ENCODE measurements around the gene ZNF316. TPM values are rescaled to one million over a fixed set of nuclear protein-coding genes. Genes with fewer than 3 reads are reported as not detected.

ZNF316 gene
- total and polyA plus RNA-seq, 2 experiments from 2014 or later, result 1.1 to 17.4 TPM

DNA sequence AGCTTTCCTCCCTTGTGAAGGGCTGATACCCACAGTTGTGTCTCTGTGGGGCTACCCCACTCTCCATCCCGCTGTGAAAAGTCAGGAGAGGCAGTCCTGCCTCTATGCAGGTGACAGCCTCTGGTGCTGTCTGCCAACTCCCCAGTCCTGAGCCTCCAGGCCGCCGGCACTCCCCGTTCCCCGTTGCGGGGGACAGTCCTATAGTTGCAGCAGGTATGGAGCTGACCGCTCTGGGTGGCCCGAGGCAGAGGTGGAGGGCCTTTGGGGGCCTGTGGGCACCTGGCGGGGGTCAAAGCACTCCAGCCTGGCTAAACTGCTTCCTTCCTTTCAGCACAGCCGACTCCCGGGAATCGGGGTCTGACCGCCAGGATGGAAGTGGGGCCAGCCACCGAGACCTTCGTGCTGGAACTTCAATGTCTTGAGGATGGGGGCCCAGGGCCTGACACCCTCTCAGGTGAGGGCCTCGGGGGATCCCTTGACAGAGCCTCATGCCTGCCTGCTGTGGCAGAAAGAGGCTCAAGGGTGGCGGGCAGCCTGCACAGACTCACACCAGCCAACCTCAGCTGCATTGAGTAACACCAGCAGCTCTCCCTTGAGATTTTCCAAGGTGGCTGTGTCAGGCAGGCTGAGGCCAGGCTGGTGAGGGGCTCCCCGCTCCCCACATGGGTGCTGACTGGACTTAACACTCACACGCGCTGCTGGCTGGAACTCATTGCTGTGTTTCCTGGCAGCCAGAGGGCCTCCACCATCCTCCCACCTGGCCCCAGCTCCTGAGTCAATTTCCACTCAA is 20.1 kb upstream of the ZNF316 start (continued):
- TF ChIP-seq, protein P1, sequence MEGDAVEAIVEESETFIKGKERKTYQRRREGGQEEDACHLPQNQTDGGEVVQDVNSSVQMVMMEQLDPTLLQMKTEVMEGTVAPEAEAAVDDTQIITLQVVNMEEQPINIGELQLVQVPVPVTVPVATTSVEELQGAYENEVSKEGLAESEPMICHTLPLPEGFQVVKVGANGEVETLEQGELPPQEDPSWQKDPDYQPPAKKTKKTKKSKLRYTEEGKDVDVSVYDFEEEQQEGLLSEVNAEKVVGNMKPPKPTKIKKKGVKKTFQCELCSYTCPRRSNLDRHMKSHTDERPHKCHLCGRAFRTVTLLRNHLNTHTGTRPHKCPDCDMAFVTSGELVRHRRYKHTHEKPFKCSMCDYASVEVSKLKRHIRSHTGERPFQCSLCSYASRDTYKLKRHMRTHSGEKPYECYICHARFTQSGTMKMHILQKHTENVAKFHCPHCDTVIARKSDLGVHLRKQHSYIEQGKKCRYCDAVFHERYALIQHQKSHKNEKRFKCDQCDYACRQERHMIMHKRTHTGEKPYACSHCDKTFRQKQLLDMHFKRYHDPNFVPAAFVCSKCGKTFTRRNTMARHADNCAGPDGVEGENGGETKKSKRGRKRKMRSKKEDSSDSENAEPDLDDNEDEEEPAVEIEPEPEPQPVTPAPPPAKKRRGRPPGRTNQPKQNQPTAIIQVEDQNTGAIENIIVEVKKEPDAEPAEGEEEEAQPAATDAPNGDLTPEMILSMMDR (conservative IDR thresholded peaks at IDR 0.05; ENCODE audit: low read depth in 2 of 2), result no peak
- TF ChIP-seq STAT1 (IDR thresholded peaks at IDR 0.05; ENCODE audit: unreplicated experiment), result no peak
- TF ChIP-seq REST (IDR thresholded peaks at IDR 0.05; ENCODE audit: unreplicated experiment), result no peak

- Histone ChIP-seq H3K4me3 (no peak overlapping the region), H3K36me3 (ENCODE audit: insufficient read depth) (no peaks in the 10 kb centered on the region), H3K9me2 (ENCODE audit: insufficient read depth) (no peaks in the 10 kb centered on the region), H3K79me2 (replicated peaks; ENCODE audit: insufficient read depth) (no peaks in the 10 kb centered on the region), H2AFZ (no peak overlapping the region), H4K20me1 (replicated peaks; ENCODE audit: insufficient read depth) (no peaks in the 10 kb centered on the region), H3K4me1 (ENCODE audit: insufficient read depth) (peaks cover 11% of the 10 kb centered on the region), H3F3A (replicated peaks; ENCODE audit: low read depth) (no peaks in the 10 kb centered on the region), H3K4me2 (no peak overlapping the region), H3K27ac (ENCODE audit: low read depth) (no peak overlapping the region), H3K27me3 (ENCODE audit: insufficient read depth) (no peaks in the 10 kb centered on the region)
- H3K4me1 Mint-ChIP-seq, result peaks cover 11% of the 10 kb centered on the region
- ATAC-seq (no peak), DNase-seq (ENCODE audit: low spot score) (no peak)
- no peak overlapping the region for H3K4me3 Mint-ChIP-seq
- H3K27me3 Mint-ChIP-seq (ENCODE audit: insufficient read depth, low read depth, poor library complexity), result peaks cover 19% of the 10 kb centered on the region
- H3K36me3 Mint-ChIP-seq (ENCODE audit: low read depth), result peaks cover 29% of the 10 kb centered on the region
- no peak overlapping the region for H3K27ac Mint-ChIP-seq
- H3K9me3 Mint-ChIP-seq, result peaks cover 5% of the 10 kb centered on the region; the same call in 2 of the 3 replicates
- no peak for TF ChIP-seq STAT1 (IDR thresholded peaks at IDR 0.05; ENCODE audit: unreplicated experiment)
Observed at GRCh38 chr7:6618621-6619020, 18.5 kb upstream of the ZNF316 start.

GRCh38 chr7:6619961-6620360 is 17.2 kb upstream of the ZNF316 start:
- no peak overlapping the region for H3K4me2 ChIP-seq
- H3K27ac ChIP-seq (ENCODE audit: low read depth), result no peak overlapping the region
- H3K4me1 ChIP-seq (ENCODE audit: insufficient read depth), result no peaks in the 10 kb centered on the region
- H3K27me3 ChIP-seq (ENCODE audit: insufficient read depth), result no peaks in the 10 kb centered on the region
- Mint-ChIP-seq H3K4me3 (no peak overlapping the region), H3K9me3 (peaks cover 5% of the 10 kb centered on the region; the same call in 2 of the 3 replicates), H3K27me3 (ENCODE audit: insufficient read depth, low read depth, poor library complexity) (peaks cover 8% of the 10 kb centered on the region), H3K27ac (no peak overlapping the region), H3K4me1 (peaks cover 3% of the 10 kb centered on the region; the same call in 1 of the 3 replicates), H3K36me3 (ENCODE audit: low read depth) (peaks cover 31% of the 10 kb centered on the region)
- ATAC-seq, result no peak
- no peak overlapping the region for H3K4me3 ChIP-seq
- H3K79me2 ChIP-seq (replicated peaks; ENCODE audit: insufficient read depth), result no peaks in the 10 kb centered on the region
- H4K20me1 ChIP-seq (replicated peaks; ENCODE audit: insufficient read depth), result no peaks in the 10 kb centered on the region
- no peaks in the 10 kb centered on the region for H3K36me3 ChIP-seq (ENCODE audit: insufficient read depth)
- TF ChIP-seq REST (IDR thresholded peaks at IDR 0.05; ENCODE audit: unreplicated experiment) (no peak), EZH2phosphoT487 (IDR thresholded peaks at IDR 0.05; ENCODE audit: unreplicated experiment) (no peak), POLR2AphosphoS5 (IDR thresholded peaks at IDR 0.05; ENCODE audit: low read depth) (no peak), CREB1 (CRISPR knock-in tag; IDR thresholded peaks at IDR 0.05; ENCODE audit: low read depth) (no peak), ZNF114 (CRISPR knock-in tag; IDR thresholded peaks at IDR 0.05) (no peak), ZNF331 (CRISPR knock-in tag; IDR thresholded peaks at IDR 0.05; ENCODE audit: low read depth) (no peak), NANOG (IDR thresholded peaks at IDR 0.05; ENCODE audit: borderline replicate concordance) (no peak), JUNB (IDR thresholded peaks at IDR 0.05; ENCODE audit: unreplicated experiment) (no peak), EZH2 (IDR thresholded peaks at IDR 0.05; ENCODE audit: low read depth, unreplicated experiment) (no peak)
- TF ChIP-seq, protein P2, sequence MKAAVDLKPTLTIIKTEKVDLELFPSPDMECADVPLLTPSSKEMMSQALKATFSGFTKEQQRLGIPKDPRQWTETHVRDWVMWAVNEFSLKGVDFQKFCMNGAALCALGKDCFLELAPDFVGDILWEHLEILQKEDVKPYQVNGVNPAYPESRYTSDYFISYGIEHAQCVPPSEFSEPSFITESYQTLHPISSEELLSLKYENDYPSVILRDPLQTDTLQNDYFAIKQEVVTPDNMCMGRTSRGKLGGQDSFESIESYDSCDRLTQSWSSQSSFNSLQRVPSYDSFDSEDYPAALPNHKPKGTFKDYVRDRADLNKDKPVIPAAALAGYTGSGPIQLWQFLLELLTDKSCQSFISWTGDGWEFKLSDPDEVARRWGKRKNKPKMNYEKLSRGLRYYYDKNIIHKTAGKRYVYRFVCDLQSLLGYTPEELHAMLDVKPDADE (IDR thresholded peaks at IDR 0.05), result no peak
- no peaks in the 10 kb centered on the region for H3K9me2 ChIP-seq (ENCODE audit: insufficient read depth)
- H2AFZ ChIP-seq, result no peak overlapping the region
- no peaks in the 10 kb centered on the region for H3F3A ChIP-seq (replicated peaks; ENCODE audit: low read depth)
- DNase-seq (ENCODE audit: low spot score), result no peak

Measured in GM23338 (cell line).